HG03039 (cell line): ENCODE data around the gene KIAA1671.
"Not testable (repeated sequence)": the region's sequence is repeated elsewhere in the genome, so short reads cannot be mapped to it uniquely, and the experiment has no call there.

Experiments
- ATAC-seq: cut with Tn5 transposase; IDR thresholded peaks from one replicate; pipeline ENCODE4 v1.9.1; 2021; ENCODE audit warnings: mild to moderate bottlenecking, moderate library complexity; ENCODE audit not compliant: unreplicated experiment

Gene KIAA1671

DNA sequence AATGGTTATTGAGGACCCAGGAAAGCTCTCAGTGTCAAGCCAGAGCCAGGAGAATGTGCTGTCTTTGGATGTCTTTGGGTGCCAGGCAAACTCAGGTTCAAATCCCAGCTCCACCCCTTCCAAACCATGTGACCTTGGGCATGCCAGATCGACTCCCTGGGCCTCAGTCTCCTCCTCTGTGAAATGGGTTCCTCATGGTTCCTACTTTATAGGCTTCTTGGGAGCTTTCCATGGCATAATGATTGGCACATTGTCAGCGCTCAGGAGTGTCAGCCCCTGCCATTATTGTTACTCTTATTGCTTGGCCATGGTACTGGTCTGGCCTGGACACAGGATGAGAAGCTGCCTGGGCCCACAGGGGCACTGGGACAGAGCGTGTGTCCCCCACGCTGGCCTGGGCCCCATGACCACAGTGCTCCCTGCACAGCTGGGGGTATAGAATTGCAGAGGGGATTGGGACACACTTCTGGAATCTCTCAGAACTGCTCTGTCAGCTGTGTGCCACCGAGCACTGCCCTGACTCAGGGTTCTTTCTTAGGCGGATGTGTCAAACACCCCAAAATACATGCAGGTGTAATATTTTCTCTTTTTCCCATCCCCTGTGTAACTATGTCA is 209.5 kb downstream of the KIAA1671 start:
- ATAC-seq: no peak

DNA sequence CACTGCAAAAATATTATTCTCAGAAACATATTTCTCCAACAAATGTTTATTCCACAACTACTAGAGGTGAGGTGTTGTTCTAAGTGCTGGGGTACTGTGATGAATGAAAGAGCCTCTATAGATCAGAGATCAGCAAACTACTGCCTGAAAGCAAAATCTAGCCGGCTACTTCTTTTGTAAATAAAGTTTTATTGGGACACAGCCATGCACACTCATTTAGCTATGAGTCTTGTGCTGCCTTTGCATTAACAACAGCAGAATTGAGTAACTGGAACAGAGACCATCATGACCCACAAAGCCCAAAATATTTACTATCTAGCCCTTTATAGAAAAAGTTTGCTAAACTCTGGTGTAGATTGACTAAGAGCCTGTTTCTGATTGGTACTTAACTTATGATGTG is 210.0 kb downstream of the KIAA1671 start:
- no peak for ATAC-seq

GRCh38 chr22:25165785-25166184 is 213.3 kb downstream of the KIAA1671 start:
- no peak for ATAC-seq

GRCh38 chr22:25166266-25167040 is 213.9 kb downstream of the KIAA1671 start:
- ATAC-seq: no peak

DNA sequence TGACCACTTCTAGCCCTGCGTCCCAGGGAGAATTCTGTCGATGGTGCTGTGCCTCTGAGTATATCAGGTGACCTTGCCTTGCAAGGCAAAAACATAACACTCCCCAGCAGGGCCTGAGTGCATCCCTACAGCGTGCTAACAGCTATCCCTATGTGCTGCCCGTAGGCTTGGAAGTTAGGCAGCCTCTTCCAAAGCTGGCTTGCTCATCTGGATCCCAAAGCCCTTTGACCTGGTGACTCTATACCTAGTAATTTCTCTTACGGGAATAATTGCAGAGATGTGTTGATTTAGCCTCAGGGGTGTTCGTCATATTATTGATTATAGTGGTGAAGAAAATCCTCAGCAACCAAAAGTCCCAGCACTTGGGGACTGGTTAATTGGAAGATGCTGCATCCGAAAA is 214.6 kb downstream of the KIAA1671 start:
- ATAC-seq: no peak

GRCh38 chr22:25167834-25168601 is 215.5 kb downstream of the KIAA1671 start:
- ATAC-seq: no peak

- ATAC-seq: no peak
Measured at GRCh38 chr22:25169278-25170031, 216.9 kb downstream of the KIAA1671 start.

- no peak for ATAC-seq
Measured at GRCh38 chr22:25170426-25170980, 218.0 kb downstream of the KIAA1671 start.

DNA sequence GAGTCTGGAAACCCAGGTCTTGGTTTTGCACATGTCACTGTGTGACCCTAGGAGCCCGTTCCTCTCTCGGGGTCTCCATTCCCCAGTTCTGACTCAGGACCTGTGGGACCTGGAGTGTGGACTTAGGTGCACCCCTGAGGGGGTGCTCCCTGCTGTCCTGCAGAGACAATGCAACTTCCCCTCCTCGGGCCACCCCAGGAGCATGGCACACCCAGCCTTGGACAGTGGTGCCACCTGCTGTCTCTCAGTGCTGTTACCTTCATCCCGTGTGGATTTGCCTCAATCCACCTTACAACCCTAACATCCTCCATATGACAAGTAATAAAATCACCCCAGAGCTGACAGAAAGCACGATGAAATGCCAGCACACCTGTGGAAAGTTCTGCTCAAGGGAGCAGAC is 219.6 kb downstream of the KIAA1671 start:
- ATAC-seq: no peak

- no peak for ATAC-seq
Measured at GRCh38 chr22:25174156-25174887, 221.8 kb downstream of the KIAA1671 start.

DNA sequence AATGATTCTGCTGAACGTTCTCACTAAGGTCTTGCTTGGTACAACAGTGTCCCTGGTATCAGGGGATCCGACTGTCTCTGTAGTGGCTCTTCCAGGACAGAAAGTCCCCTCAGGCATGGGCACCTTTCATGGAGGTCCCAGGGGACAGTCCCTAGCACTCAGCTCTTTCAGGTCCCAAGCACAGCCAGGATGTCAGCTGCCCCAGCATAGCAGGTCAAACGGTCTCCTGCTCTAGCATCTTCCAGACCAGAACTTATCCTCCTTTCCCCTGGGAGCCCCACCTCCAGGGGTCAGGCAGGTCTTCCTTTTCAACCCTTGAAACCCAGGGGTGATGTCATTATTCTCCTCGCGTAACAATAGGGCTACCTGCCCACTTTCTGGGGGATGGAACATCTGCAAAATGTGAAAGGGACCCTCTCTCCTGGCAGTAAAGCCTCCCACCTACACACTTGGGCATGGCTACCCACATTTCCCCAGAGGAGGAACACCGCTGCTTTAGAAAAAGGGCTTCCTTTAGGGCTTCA is 222.4 kb downstream of the KIAA1671 start:
- ATAC-seq: no peak

GRCh38 chr22:25176175-25176574 is 223.7 kb downstream of the KIAA1671 start:
- ATAC-seq: no peak

- ATAC-seq: no peak
Measured at GRCh38 chr22:25176799-25177198, 224.3 kb downstream of the KIAA1671 start.

GRCh38 chr22:25177226-25177625 is 224.7 kb downstream of the KIAA1671 start:
- ATAC-seq: no peak

DNA sequence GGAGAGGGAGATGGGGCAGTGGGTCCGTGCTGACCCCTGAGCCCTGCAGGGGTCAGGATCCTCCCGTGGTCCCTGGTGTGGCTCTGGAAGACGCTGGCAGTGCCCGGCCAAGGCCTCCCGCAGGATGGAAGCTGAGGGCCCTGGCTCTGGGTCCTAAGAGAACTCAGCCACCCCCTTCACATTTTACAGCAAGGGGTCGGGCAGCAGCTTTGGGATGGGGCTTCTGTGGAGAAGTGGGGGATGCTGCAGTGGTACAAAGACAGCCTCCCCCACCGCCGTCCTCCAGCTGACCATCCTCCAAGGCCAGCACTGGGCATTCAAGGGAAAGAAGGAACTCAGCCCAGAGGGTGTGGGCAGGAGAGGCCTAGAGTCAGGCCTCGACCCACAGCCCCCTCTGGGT is 225.4 kb downstream of the KIAA1671 start:
- ATAC-seq: no peak

- not testable (repeated sequence) for ATAC-seq
Measured at GRCh38 chr22:25178348-25178747, 225.8 kb downstream of the KIAA1671 start.

DNA sequence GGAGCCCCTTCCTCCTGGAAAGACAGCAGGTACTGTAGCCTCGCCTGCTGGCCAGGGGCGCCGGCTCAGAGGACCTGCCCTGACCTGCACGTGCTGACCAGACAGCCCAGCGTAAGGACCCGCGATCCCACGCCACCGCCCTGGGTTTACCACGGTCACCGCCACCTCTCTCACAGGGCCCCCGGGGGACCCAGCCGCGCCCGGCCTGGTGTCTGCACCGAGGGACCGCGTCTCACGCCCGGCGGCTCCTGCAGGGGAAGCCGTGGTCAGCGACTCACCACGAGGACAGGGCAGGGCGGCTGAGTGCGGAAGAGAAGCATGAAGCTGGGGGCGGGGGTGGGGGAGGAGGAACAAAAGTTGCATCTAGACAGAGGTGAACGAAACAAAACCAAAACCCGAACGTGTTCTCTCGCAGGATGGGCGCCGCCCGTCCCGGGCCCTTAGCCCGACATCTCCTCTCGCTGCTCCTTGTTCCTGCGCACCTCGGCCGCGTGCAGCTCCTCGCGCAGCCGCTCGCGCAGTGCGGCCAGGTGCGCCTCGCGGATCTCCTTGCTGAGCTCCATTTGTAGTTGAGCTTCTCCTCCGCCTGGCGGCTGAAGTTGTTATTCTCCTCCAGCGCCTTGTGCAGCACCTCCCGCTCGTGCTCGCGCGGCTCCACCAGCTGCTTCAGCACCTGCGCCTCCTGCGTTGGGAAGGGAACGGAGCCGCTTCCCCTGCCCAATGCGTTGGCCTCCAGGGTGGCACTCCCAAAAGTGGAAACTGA is 226.5 kb downstream of the KIAA1671 start:
- not testable (repeated sequence) for ATAC-seq

- ATAC-seq: no peak
Measured at GRCh38 chr22:25182131-25183110, 229.9 kb downstream of the KIAA1671 start.
